Neural crest cell (in vitro differentiated cells): Measurements from ENCODE around the gene ACCSL. TPM values are rescaled to one million over a fixed set of nuclear protein-coding genes. Genes with fewer than 3 reads are reported as not detected.

Source experiments
- DNase-seq: peaks from one replicate; pipeline ENCODE4 v3.0.0; 2021; ENCODE audit warnings: low read depth, mixed read lengths, low spot score
- H3K27ac Mint-ChIP-seq: one replicate; pipeline ENCODE4 v1.8.0; 2021; ENCODE audit warnings: mild to moderate bottlenecking, mixed read lengths; ENCODE audit not compliant: unreplicated experiment
- H3K27me3 Mint-ChIP-seq: 2 replicates; pipeline ENCODE4 v1.8.0; 2021; ENCODE audit warnings: low read depth, mild to moderate bottlenecking, mixed read lengths
- H3K36me3 Mint-ChIP-seq: 2 replicates; pipeline ENCODE4 v1.8.0; 2021; ENCODE audit warnings: low read depth, mild to moderate bottlenecking, mixed read lengths
- H3K4me1 Mint-ChIP-seq: 2 replicates; pipeline ENCODE4 v1.8.0; 2021; ENCODE audit warnings: mixed read lengths
- H3K4me3 Mint-ChIP-seq: one replicate; pipeline ENCODE4 v1.8.0; 2021; ENCODE audit warnings: mild to moderate bottlenecking, mixed read lengths
- H3K9me3 Mint-ChIP-seq: 2 replicates; pipeline ENCODE4 v1.8.0; 2021; ENCODE audit warnings: mixed read lengths
- CTCF ChIP-seq: fragments of 200-600 bp; sonication (generic); conservative IDR thresholded peaks from 2 replicates; pipeline ENCODE4 v1.5.0; 2021; ENCODE audit warnings: antibody characterized with exemption, mild to moderate bottlenecking
- total RNA-seq: library from RNA; stranded (reverse); gene quantifications from 2 replicates; pipeline ENCODE4 v1.2.1, GENCODE V29; 2021

ACCSL gene
- total RNA-seq, 1 donor from 2014 or later: not detected

GRCh38 chr11:44079376-44079775 lies 31.6 kb downstream of the ACCSL start:
- peaks cover 7% of the 10 kb centered on the region for H3K4me1 Mint-ChIP-seq
- no peaks in the 10 kb centered on the region for H3K27me3 Mint-ChIP-seq
- H3K36me3 Mint-ChIP-seq: peaks cover 13% of the 10 kb centered on the region
- DNase-seq: no peak
- H3K27ac Mint-ChIP-seq: no peak overlapping the region
- H3K4me3 Mint-ChIP-seq: no peak overlapping the region
- no peak for TF ChIP-seq CTCF
- H3K9me3 Mint-ChIP-seq: peaks cover 3% of the 10 kb centered on the region

GRCh38 chr11:44080951-44081350 lies 33.2 kb downstream of the ACCSL start:
- peaks cover 8% of the 10 kb centered on the region for H3K9me3 Mint-ChIP-seq
- peaks cover under 1% of the 10 kb centered on the region for H3K4me1 Mint-ChIP-seq
- no peak overlapping the region for H3K4me3 Mint-ChIP-seq
- no peak for TF ChIP-seq CTCF
- H3K27ac Mint-ChIP-seq: no peak overlapping the region
- no peaks in the 10 kb centered on the region for H3K27me3 Mint-ChIP-seq
- H3K36me3 Mint-ChIP-seq: peaks cover 15% of the 10 kb centered on the region
- no peak for DNase-seq

GRCh38 chr11:44082645-44083044 lies 34.9 kb downstream of the ACCSL start:
- peaks cover 14% of the 10 kb centered on the region for H3K36me3 Mint-ChIP-seq
- peaks cover 4% of the 10 kb centered on the region for H3K9me3 Mint-ChIP-seq
- DNase-seq: no peak
- H3K4me1 Mint-ChIP-seq: no peaks in the 10 kb centered on the region
- no peak for TF ChIP-seq CTCF
- H3K27ac Mint-ChIP-seq: no peak overlapping the region
- H3K27me3 Mint-ChIP-seq: no peaks in the 10 kb centered on the region
- H3K4me3 Mint-ChIP-seq: no peak overlapping the region

- Mint-ChIP-seq H3K27me3 (no peaks in the 10 kb centered on the region), H3K36me3 (peaks cover 14% of the 10 kb centered on the region), H3K4me1 (no peaks in the 10 kb centered on the region), H3K9me3 (peaks cover 4% of the 10 kb centered on the region), H3K4me3 (no peak overlapping the region), H3K27ac (no peak overlapping the region)
- DNase-seq: no peak
- no peak for TF ChIP-seq CTCF
These were observed 35.7 kb downstream of the ACCSL start for GRCh38 chr11:44083433-44083832.

GRCh38 chr11:44083906-44084305 lies 36.1 kb downstream of the ACCSL start:
- TF ChIP-seq CTCF: no peak
- H3K27ac Mint-ChIP-seq: no peak overlapping the region
- H3K9me3 Mint-ChIP-seq: peaks cover 7% of the 10 kb centered on the region
- DNase-seq: no peak
- peaks cover 17% of the 10 kb centered on the region for H3K36me3 Mint-ChIP-seq
- no peak overlapping the region for H3K4me3 Mint-ChIP-seq
- no peaks in the 10 kb centered on the region for H3K4me1 Mint-ChIP-seq
- H3K27me3 Mint-ChIP-seq: no peaks in the 10 kb centered on the region

GRCh38 chr11:44085330-44085729 lies 37.5 kb downstream of the ACCSL start:
- Mint-ChIP-seq H3K4me3 (no peak overlapping the region), H3K27ac (no peak overlapping the region), H3K9me3 (peaks cover 11% of the 10 kb centered on the region), H3K4me1 (no peaks in the 10 kb centered on the region), H3K36me3 (peaks cover 18% of the 10 kb centered on the region), H3K27me3 (no peaks in the 10 kb centered on the region)
- no peak for DNase-seq
- TF ChIP-seq CTCF: no peak
